Stomach (tissue), 4 donors: ENCODE measurements around the gene DUSP18.

Experiments used
- EP300 ChIP-seq: sonication (generic); formaldehyde crosslinking; IDR thresholded peaks from one replicate; pipeline ENCODE4 v1.6.1; 2017; ENCODE audit warnings: antibody characterized with exemption
- POLR2A ChIP-seq, 4 donors: fragments of 450-650 bp; IDR thresholded peaks; one replicate each; pipeline ENCODE4 v1.6.1; 2016; ENCODE audit warnings: antibody characterized with exemption in 4 of 4, control low read depth in 2 of 4, mild to moderate bottlenecking in 1 of 4, moderate library complexity in 1 of 4
- POLR2AphosphoS5 ChIP-seq, 3 donors: sonication (generic); formaldehyde crosslinking; IDR thresholded peaks; one replicate each; pipeline ENCODE4 v1.6.1; 2016; ENCODE audit warnings: antibody characterized with exemption in 3 of 3
- TF ChIP-seq, protein P1 (sequence below), 7 experiments: fragments of 450-650 bp in 4 of 7; fragments of 200-600 bp in 3 of 7; sonication (generic) in 3 of 7; IDR thresholded peaks; one replicate each; pipeline ENCODE4 v1.5.1; 2016 to 2019; ENCODE audit warnings: antibody characterized with exemption in 7 of 7, control low read depth in 2 of 7, mild to moderate bottlenecking in 1 of 7

DNA sequence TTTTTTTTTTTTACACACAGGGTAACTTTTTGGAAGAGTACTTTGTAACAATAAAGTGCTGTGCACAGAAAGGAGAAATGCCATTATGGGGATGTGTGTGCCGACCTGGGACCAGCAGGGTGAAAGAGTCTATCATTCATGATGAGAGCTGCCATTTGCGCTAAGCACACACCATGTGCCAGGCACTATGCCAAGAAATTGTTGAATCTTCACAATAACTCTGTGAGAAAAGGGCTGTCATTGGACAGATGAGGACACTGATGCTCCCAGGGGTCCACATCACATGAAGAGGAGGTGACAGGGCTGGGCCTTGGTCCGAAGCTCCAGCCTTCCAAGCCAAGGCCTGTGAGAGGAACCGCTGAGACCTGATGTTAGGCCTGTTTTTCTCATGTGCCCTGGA lies 5.6 kb downstream of the DUSP18 start:
- TF ChIP-seq, protein P1, sequence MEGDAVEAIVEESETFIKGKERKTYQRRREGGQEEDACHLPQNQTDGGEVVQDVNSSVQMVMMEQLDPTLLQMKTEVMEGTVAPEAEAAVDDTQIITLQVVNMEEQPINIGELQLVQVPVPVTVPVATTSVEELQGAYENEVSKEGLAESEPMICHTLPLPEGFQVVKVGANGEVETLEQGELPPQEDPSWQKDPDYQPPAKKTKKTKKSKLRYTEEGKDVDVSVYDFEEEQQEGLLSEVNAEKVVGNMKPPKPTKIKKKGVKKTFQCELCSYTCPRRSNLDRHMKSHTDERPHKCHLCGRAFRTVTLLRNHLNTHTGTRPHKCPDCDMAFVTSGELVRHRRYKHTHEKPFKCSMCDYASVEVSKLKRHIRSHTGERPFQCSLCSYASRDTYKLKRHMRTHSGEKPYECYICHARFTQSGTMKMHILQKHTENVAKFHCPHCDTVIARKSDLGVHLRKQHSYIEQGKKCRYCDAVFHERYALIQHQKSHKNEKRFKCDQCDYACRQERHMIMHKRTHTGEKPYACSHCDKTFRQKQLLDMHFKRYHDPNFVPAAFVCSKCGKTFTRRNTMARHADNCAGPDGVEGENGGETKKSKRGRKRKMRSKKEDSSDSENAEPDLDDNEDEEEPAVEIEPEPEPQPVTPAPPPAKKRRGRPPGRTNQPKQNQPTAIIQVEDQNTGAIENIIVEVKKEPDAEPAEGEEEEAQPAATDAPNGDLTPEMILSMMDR (IDR thresholded peaks at IDR 0.05), result no peak
- TF ChIP-seq POLR2A (IDR thresholded peaks at IDR 0.05) (no peak), POLR2AphosphoS5 (IDR thresholded peaks at IDR 0.05) (no peak), EP300 (no peak)
